Psoas muscle (tissue), 8 donors: ENCODE measurements around the gene GP1BB. TPM values are rescaled to one million over a fixed set of nuclear protein-coding genes. Genes with fewer than 3 reads are reported as not detected.

Experiments used
- ATAC-seq, 4 donors: fragments of 200-7000 bp; cut with Tn5 transposase; one replicate each; pipeline ENCODE4 v1.9.1; 2020; ENCODE audit warnings: moderate library complexity in 3 of 4, mild to moderate bottlenecking in 2 of 4
- DNase-seq, 2 donors: peaks; one replicate each; pipeline ENCODE4 v3.0.0-alpha.2; 2020
- H3K27ac ChIP-seq: fragments of 200-600 bp; one replicate; pipeline ENCODE4 v1.8.0; 2022
- H3K27me3 ChIP-seq, 3 donors: fragments of 200-600 bp in 1 of 3; one replicate each; pipeline versions ENCODE4 v1.6.1 to v1.8.0; 2013 to 2022; ENCODE audit warnings: low read length in 2 of 3, mild to moderate bottlenecking in 2 of 3, moderate library complexity in 1 of 3; ENCODE audit not compliant: insufficient read depth in 3 of 3
- H3K36me3 ChIP-seq, 2 donors: fragments of 200-600 bp in 1 of 2; one replicate each; pipeline versions ENCODE4 v1.6.1 to v1.8.0; 2013 to 2022; ENCODE audit warnings: low read depth in 1 of 2, mild to moderate bottlenecking in 1 of 2, moderate library complexity in 1 of 2; ENCODE audit not compliant: insufficient read depth in 1 of 2
- H3K4me1 ChIP-seq: fragments of 200-600 bp; one replicate; pipeline ENCODE4 v1.8.0; 2022
- H3K4me3 ChIP-seq: fragments of 200-600 bp; one replicate; pipeline ENCODE4 v1.8.0; 2022; ENCODE audit warnings: mild to moderate bottlenecking
- H3K9me3 ChIP-seq: fragments of 200-600 bp; one replicate; pipeline ENCODE4 v1.8.0; 2022
- WGBS, 3 donors: extraction: QIAGEN DNeasy Blood & Tissue Kit; methylation state at CpG; one replicate each; pipeline versions ENCODE4 v1.1.6 to v1.1.7; 2013; 5-methylcytosine and 5-hydroxymethylcytosine counted together
- intact Hi-C, 2 donors: fragments of 100-400 bp; cut with DNase I; formaldehyde crosslinking; loops; one replicate each; pipeline versions ENCODE4 v1.11.0 to v1.14.2; 2022
- polyA plus RNA-seq, 3 donors: library from polyadenylated mRNA; stranded (reverse); fragments of 200-250 nt; gene quantifications; one replicate each; pipeline ENCODE4 v1.2.3, GENCODE V29; 2013
- total RNA-seq, 4 donors: library from RNA; stranded (reverse); fragmentation: NEBNext Ultra II Directional in 2 of 4; extraction: Animal tissue kit (Norgen Biotek cat#: 25700) in 2 of 4; gene quantifications; one replicate each; pipeline versions ENCODE4 v1.2.1 to v1.2.4, GENCODE V29; 2021 to 2023
- TF ChIP-seq, protein P1 (sequence below): fragments of 200-600 bp; IDR thresholded peaks from one replicate; pipeline ENCODE4 v1.8.0; 2022; ENCODE audit warnings: antibody characterized with exemption
- donor health status: healthy with polysubstance abuse.
- donor health status: DM: no; HTN: no; CAD: no; lungs with moderate emphysema.
- donor health status: Bipolar disorder and iron deficiency.
- donor health status: healthy.
- donor health status: DM: yes; HTN: yes; CAD: no.
- donor health status: DM: no; HTN: no; CAD: no.
- donor health status: DM: no; HTN: no; CAD: no.
- donor health status: DM: yes; HTN: yes; CAD: no.

Gene GP1BB
- total and polyA plus RNA-seq, 7 donors, result 0.14 to 1.8 (median 0.58) TPM; not detected in 3

DNA sequence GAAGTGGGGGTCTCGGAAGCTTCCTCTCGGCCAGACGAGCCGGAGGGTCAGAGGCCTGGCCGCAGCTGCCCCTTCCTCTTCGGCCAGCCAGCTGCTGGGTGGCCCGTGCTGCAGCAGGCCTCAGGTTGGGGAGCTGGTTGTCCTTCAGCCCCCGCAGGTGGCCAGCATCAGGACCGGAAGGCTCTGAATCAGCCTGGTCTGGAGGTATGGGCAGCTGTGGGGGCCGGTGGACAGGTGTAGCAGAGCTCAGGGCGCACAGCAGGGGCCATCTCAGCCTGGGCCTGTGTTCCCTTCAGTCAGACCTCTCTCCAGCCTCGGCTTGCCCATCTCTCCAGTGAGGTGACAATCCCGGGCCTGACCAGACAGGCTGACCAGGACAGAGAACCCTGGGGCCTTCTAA lies 23.4 kb downstream of the GP1BB start:
- Histone ChIP-seq H3K27ac (peak overlapping the region; percentile 30), H3K4me1 (peaks cover 35% of the 10 kb centered on the region), H3K4me3 (no peak overlapping the region), H3K27me3 (no peaks in the 10 kb centered on the region), H3K36me3 (no peaks in the 10 kb centered on the region), H3K9me3 (no peaks in the 10 kb centered on the region)
- TF ChIP-seq, protein P1, sequence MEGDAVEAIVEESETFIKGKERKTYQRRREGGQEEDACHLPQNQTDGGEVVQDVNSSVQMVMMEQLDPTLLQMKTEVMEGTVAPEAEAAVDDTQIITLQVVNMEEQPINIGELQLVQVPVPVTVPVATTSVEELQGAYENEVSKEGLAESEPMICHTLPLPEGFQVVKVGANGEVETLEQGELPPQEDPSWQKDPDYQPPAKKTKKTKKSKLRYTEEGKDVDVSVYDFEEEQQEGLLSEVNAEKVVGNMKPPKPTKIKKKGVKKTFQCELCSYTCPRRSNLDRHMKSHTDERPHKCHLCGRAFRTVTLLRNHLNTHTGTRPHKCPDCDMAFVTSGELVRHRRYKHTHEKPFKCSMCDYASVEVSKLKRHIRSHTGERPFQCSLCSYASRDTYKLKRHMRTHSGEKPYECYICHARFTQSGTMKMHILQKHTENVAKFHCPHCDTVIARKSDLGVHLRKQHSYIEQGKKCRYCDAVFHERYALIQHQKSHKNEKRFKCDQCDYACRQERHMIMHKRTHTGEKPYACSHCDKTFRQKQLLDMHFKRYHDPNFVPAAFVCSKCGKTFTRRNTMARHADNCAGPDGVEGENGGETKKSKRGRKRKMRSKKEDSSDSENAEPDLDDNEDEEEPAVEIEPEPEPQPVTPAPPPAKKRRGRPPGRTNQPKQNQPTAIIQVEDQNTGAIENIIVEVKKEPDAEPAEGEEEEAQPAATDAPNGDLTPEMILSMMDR, result no peak
- no peak for ATAC-seq
- intact Hi-C loops, result loop anchor here in 1 of 2 donors (5.0 kb wide), 1 partner anchor 51 kb away; no protein-coding TSS in a partner anchor
- WGBS, 3 donors, result 91 to 93% (median 91%) methylated on average over 13 of the region's 13 CpGs
- DNase-seq, result no peak

DNA sequence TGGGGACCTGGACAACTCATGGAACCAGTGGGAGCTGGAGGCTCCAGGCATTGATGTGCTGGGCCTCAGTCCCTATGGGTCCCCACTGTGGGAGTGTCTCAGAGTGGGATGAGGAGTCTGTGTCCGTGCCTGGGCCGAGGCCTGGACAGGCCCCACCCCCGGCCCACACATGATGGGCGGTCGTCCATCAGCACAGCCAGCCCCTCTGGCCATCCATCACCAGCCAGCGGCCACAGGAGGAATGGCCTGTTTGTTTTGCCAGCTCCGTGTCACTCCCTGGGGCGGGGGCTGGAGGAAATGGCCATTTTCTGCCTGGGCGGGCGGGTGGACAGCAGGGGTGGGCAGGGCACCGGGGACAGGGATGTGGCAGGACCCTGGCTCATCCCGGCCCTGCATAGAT lies 24.2 kb downstream of the GP1BB start:
- H3K36me3 ChIP-seq, result no peaks in the 10 kb centered on the region
- no peaks in the 10 kb centered on the region for H3K9me3 ChIP-seq
- ATAC-seq, result no peak
- TF ChIP-seq, protein P1, result no peak
- no peak overlapping the region for H3K27ac ChIP-seq
- WGBS, 3 donors, result 86 to 90% (median 87%) methylated on average over 12 of the region's 12 CpGs
- H3K4me1 ChIP-seq, result peaks cover 35% of the 10 kb centered on the region
- DNase-seq, result no peak
- intact Hi-C loops, result loop anchor here in 1 of 2 donors (5.0 kb wide), 1 partner anchor 50 kb away; no protein-coding TSS in a partner anchor
- H3K27me3 ChIP-seq, result no peaks in the 10 kb centered on the region
- no peak overlapping the region for H3K4me3 ChIP-seq

DNA sequence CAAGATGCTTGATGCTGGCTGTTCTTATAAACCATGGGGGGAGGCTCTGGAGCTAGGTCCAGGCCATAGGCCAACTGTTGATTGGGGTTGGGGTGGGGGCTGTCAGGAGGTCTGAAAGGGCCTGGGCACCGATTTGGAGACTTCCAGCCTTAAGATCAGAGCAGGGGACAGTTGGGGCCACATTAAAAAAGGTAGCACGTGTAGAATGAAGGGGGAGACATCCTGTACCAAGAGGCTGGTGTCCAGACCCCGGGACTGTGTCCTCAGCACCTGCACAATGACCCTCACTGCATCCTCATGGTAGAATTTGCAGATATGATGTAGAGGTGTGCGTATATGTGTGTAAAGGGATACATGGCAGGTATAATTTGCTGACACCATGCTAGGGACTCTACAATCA lies 24.8 kb downstream of the GP1BB start:
- Histone ChIP-seq H3K4me1 (peaks cover 35% of the 10 kb centered on the region), H3K27ac (no peak overlapping the region), H3K27me3 (no peaks in the 10 kb centered on the region), H3K4me3 (no peak overlapping the region), H3K9me3 (no peaks in the 10 kb centered on the region), H3K36me3 (no peaks in the 10 kb centered on the region)
- intact Hi-C loops, result loop anchor here in 1 of 2 donors (5.0 kb wide), 1 partner anchor 49 kb away; no protein-coding TSS in a partner anchor
- DNase-seq (no peak), ATAC-seq (no peak)
- WGBS, 3 donors, result 76 to 94% (median 82%) methylated on average over 4 of the region's 4 CpGs
- TF ChIP-seq, protein P1, result no peak

DNA sequence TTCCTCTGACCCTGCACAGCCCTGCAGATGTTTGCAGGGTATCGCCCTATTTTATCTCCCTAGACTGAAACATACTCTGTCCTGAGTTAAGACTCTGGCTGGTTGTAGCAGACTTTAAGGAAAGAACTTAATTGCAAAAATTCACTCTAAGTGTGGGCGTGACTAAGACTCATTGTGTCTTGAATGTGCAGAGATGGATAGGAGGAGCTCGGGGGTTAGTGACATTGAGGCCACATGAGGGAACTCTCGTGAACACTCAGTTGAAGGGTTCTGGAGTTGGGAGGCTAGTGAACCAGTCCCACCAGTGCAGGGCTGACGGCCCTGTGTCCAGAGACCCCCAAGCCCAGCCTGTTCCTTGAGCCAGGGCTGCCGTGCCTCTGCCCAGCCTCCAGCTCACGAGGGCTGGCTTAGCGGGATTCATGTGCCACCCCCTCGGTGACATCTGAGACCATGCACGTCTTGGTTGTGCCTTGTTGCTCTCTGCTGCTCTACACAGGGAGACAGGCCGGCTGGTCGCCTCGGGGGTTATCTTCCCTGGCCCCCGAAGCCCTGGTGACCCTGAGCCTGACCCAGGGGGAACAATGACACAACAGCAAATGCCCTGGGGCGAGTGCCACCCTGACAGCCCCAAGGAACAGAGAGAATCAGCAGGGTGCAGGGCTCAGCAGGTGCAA lies 25.8 kb downstream of the GP1BB start:
- ATAC-seq (no peak), DNase-seq (no peak)
- no peak overlapping the region for H3K4me3 ChIP-seq
- H3K27me3 ChIP-seq, result peaks cover 0 to under 1% (median 0%) of the 10 kb centered on the region in 3 donors
- intact Hi-C loops, result loop anchor here in 1 of 2 donors (5.0 kb wide), 1 partner anchor 48 kb away; no protein-coding TSS in a partner anchor
- no peaks in the 10 kb centered on the region for H3K9me3 ChIP-seq
- H3K4me1 ChIP-seq, result peaks cover 34% of the 10 kb centered on the region
- no peaks in the 10 kb centered on the region for H3K36me3 ChIP-seq
- TF ChIP-seq, protein P1, result no peak
- H3K27ac ChIP-seq, result no peak overlapping the region
- WGBS, 3 donors, result 46 to 75% (median 52%) methylated on average over 15 of the region's 15 CpGs
